Fibroblast of peridontal ligament (primary cell): ENCODE measurements around the gene OR10J4.
"Not testable (repeated sequence)": the region's sequence is repeated elsewhere in the genome, so short reads cannot be mapped to it uniquely, and the experiment has no call there.

ENCODE experiments used
- DNase-seq: peaks from one replicate; pipeline ENCODE4 v3.0.0-alpha.2; 2010; ENCODE audit errors: extremely low read depth

The OR10J4 gene

DNA sequence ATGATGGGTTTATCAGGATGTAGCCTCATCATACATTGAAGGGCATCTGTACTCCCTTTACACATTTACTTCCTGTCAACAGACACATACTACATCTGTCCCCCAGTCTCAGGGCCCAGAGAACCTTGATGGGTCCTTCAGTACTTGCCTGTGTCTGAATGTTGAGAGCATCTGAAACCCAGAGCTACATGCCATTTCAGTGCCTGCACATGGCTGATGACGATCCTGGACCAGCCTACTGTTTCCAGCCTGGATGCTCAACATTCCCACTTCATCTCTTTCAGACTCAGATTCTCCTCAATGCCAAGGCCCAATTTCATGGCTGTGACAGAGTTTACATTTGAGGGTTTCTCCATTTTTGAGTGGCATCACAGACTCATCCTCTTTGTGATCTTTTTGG lies at the start of gene OR10J4:
TSS of gene OR10J4 (plus strand) at position 301 of the 400 bp plus-strand sequence.
- no peak for DNase-seq

DNA sequence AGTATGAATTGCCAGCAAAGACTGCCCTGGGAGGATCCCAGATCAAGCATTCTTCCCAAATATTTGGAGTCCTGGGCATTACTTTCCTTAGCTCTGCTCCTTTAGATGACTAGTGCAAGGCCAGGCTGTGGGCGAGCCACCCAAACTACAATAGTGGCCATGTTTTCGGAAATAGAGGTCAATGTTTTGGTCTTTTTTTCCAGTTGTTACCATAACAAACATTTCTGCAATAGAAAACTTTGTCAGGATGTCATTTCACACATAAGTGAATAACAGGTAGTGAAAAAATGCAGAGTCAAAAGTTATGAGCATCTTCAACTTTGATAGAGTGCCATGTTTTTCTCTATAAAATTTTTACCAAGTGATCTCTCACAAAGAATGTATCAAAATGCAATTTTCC lies 25.2 kb upstream of the OR10J4 start:
- DNase-seq = no peak

DNA sequence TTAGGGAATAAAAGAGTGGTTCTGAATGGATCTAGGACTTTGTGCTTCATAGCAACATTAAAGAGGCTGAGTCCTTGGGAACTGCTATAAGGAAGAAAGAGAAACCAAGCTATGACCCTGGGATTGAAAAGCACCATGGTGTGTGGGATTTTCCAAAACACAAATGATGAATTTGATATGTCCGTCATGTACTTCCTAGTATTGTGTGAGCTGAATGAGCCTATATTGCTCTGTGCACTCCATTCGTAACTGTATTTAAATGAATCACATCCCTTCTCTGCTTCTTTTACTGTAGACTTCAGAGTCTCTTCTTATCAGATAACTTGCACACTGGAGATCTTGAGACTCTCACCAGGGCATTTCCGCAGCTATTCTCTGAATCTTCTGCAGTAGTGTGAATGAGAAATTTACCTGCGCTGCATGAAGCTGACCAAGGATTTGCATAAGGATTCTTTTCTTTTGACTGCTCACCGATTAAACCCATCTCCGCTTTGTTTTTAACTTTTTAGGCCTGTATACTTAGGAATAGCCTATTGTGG lies 23.1 kb upstream of the OR10J4 start:
- DNase-seq = no peak

DNA sequence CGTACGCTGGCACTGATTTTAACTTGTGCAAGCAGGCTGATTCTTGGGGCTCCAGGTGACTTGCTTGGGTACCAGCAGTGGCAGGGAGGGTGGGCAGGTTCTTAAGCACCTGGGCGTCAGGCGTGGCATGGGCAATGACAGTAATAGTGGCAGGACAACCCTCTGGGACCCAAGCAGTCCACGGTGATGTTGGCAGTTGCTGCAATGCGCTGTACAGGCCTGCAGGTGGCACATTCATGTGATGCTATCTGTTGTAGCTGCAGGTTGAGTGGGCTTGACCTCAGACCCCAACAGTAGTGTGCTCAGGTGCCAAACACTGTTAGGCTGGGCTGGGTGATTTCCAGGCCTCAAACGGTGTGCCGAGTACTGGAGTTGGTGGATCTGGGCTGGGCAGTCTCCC lies 10.2 kb upstream of the OR10J4 start:
- no peak for DNase-seq

DNA sequence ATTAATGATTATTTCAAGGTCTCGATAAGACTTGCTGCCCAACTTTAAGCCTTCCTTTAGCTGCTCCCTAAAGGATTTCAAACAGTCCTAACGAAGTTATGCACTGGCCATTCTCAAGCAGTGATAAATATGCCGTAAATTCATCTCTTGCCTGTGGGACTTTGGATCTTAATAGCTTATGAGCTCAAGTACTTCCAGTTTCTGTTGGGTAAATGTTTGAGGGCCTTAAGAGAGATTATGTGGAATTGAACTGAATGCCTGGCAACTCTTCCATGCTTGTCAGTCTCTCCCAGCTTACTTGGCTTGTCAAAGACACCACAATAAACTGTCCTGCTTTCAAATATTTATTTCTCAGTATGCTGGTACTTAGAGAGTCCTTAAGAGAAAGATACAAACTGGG lies 3.5 kb upstream of the OR10J4 start:
- DNase-seq = no peak

DNA sequence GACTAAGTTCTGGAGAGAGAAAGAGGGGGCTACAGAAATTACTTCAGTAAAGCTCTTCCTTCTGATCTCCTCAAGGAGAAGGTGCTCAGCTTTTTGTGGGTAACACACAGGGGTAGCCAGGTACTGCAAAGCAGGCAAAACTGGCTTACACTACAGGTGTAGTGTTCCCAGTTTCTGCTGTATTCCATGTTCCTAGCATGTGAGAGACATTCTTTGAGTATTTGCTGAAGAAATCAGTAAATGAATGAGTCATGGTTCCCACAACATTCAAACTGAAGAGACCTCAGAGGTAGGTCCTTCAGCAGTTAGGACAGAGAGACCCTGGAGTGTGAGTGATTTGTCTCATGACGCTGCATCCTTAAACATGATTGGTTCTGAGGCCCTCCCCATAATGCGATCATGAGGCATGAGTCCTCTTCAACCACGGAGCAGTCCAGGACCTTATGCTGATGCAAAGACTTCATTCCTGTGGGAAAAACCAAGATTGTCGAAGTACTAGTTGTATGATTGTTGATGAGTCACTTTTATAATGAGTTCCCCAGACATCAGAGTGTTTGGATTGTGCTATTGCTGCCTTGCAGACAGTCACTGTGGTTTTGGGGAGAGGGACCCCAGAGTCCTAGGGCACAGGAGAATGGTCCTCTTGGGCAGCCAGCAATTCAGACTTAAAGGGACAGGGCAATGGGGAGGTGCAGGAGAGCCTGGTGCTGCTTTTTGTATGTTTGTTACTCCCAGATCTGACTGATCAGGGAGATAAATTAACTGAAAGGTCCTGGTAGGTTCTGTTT lies 2.7 kb upstream of the OR10J4 start:
- no peak for DNase-seq

DNA sequence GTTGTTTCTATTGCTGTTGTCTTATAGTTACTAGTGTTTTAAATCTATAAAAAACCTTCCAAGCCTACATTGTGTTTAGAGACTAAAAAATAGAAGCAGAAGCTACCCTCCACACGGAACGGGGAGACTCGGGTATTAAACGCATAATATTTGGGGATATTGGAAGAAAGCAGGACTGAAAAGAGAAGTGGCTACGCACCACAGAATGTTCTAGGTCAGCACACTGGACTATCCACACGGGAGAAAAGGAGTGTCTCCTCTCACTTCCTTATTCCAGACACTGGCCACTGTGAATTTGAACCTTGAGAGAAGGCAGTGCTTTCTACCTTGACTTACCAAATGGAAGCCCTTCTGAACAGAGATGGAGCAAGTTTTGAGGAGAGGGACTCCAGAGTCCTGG lies 1.0 kb upstream of the OR10J4 start:
- no peak for DNase-seq

DNA sequence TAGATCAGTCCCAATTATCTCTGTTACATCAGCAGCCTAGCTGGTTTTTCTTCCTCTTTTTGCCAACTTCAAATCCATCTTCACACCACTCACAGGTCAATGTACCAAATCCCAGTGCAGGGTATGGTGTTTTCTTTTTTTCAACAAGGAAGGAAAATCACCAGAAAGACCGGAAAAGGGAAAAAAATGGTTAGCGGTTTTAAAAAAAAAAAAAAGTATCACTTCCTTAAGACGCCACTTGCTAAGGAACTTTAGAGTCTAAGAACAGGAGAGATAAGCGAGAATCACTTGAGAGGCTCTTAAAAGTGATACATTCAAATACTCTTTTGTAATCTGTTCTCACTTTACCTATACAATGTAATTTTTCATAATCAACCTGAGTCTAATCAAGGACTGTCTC lies 4.5 kb downstream of the OR10J4 start:
- DNase-seq = no peak

DNA sequence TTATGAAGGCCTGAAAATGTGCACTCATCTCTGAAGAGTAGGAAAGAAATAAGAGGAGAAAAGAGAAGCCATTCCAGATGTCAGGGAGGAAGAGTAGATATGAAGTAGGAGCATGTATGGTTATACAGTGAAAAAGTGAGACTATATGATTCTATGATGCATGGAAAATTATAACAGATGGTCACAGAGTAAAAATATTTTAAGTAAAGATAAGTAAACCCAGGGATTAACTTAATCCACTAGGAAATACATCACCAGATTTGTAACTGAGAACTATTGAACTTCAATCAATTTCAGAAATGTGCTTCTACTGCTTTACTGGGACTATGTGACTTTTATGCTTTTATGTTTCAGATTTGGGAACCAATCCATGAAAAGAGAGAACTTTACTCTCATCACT lies 7.4 kb downstream of the OR10J4 start, which contains the start of gene OR10J1:
TSS of gene OR10J1 (plus strand) at position 301 of the 400 bp plus-strand sequence. CDS start at position 371, 70 bp downstream.
- no peak for DNase-seq

DNA sequence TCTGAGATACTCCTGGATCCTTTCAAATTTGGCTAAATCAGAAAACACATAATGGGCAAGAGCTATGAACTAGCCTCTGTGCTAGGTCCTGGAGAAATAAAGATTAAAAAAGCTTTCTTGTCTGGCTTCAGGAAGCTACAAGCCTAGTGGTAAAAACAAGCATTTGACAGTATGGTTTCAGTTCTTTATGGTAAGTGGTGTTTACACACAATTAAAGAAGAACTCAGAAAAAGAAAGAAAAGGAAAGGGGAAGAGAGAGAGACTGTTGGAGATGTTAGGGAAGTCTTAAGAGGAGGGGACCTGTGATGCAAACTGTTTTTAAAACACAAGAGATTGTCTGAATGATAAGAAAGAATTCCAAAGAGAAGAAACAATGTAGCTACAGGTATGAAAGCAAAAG lies 9.4 kb downstream of the OR10J4 start:
- no peak for DNase-seq

DNA sequence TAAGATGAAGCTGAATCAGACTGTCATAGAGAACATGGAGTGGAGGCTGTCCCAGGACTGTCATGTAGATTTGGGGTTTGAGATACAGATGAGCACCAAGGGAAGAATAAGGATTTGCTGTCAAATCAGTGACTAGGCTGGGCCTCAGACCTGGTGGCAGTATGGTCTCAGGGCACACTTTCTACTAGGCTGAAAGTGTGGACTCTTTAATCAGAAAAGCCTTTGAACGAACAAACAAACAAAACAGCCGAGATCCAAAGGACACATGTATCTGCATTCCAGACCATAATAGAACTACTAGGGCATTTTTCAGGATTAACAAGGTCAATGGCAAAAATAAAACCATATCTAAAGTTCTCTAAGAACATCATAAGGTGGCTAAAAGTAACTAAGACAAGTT lies 10.4 kb downstream of the OR10J4 start:
- DNase-seq = no peak

DNA sequence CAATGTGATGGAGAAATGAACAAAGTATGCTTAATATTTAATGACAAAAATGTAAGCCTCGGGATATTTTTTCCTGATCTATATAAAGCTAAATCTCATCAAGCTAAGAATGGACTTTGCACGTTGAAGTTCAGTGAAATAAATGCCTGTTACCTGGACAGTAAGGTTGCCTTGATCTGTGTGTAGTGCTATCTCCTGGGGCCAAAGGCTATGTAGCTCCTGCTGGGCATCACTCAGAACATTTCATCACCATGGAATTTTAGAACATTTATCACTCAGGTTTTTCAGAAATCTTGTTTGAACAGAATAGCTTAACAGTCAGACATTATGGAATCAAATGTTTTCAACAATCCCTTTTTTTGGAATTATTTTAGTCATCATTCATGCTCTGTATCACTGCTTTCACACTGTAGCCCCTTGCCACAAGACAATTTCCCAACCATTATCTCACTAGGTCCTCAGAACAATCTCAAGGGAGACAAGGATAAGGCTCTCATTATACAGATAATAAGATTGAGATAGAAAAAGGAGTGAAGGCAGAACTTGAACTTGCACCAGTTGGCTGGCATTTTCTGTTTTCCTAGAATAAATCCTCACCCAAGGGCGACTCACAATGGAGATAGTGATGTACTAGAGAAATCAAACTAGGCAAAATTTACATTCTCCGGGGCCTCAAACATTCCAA lies 11.2 kb downstream of the OR10J4 start:
- DNase-seq = no peak

DNA sequence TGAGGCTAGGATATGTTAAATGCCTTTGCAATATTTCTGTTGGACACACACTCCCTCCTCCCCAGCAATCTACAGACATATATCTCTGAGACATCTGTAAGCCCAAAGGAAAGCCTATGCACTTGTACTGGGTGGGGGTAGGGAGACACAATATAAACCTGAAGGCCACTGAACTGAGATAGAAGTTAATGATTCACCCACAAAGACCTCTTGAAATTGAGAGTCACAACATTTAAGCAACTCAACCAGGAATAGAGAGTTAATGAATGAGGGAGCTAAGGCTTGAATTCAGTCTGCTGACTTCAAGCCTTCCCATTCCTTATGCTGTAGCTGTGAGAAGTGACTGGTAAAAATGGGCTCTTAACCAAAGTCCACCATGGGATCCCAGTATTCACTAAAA lies 12.5 kb downstream of the OR10J4 start:
- DNase-seq = no peak

DNA sequence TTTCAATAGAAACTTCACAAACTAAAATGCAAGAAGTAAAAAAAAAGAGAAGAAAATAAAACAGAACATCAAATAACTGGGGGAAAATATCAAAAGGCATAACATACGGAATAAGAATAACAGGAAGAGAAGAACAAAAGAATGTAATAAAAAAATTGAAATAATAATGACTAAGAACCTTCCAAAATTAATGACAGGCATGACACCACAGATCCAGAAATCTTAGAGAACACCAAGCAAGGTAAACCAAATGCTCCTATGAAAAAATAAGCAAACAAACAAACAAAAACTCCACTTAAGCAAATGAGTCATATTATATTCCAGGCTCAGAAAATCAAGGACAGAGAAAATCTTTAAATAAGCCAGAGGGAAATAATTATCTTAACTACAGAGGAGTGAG lies 16.2 kb downstream of the OR10J4 start:
- DNase-seq = no peak

DNA sequence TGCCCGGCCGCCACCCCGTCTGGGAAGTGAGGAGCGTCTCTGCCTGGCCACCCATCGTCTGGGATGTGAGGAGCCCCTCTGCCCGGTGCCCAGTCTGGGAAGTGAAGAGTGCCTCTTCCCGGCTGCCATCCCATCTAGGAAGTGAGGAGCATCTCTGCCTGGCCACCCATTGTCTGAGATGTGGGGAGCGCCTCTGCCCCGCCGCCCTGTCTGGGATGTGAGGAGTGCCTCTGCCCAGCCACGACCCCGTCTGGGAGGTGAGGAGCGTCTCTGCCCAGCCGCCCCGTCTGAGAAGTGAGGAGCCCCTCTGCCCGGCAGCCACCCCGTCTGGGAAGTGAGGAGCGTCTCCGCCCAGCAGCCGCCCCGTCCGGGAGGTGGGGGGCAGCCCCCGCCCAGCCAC lies 17.6 kb downstream of the OR10J4 start:
- DNase-seq = not testable (repeated sequence)

DNA sequence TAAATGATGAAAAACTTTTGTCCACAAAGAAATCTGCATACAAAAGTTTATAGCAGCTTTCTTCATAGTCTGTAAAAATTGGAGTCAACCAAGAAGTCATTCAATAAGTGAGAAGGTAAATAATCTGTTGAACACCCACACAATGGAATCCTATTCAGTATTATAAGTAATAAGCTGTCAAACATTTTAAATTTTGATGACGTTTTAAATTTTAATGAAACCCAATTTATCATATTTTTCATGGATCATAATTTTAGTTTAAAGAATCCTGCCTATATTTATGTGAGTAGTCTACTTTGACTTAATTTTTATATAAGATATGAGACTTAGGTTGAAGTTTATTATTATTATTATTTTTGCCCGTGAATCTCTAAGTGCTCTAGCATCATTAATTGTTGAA lies 27.5 kb downstream of the OR10J4 start:
- no peak for DNase-seq

DNA sequence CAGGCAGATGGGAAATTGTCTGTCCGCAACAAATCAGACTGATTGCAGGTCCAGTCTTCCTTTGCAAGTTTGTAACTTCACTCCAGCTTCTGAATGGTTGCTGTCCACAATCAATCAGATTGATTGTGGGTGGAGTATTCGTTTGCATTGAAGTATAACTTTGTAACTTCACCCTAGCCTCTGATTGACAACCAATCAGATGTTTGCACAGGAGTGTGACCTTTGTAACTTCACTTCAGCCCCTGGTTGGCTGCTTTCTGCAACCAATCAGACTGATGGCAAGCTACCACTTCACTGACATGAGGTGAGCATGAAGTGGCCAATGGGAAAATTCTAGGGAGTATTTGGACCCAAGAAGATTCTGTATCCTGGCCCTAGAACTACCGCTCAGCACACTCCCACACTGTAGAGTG lies 33.2 kb downstream of the OR10J4 start:
- no peak for DNase-seq

DNA sequence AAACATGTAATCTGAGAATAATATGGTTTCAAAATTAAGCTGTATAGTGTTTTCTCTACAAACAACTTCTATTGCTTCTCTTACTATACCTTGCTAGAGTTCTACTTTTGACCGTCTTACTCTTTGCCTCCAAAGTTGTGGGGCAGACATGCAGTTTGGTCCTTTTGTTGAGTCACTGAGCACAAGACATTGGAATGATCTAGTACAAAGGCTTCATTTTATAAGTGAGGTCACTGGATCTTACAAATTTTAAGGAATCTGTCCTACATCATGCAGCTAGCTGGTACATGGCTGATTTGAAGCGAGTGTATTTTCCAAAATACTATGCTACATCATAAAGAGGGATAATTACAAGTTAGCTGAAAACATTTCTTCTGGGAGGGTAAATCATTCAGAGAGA lies 36.3 kb downstream of the OR10J4 start:
- DNase-seq = no peak

DNA sequence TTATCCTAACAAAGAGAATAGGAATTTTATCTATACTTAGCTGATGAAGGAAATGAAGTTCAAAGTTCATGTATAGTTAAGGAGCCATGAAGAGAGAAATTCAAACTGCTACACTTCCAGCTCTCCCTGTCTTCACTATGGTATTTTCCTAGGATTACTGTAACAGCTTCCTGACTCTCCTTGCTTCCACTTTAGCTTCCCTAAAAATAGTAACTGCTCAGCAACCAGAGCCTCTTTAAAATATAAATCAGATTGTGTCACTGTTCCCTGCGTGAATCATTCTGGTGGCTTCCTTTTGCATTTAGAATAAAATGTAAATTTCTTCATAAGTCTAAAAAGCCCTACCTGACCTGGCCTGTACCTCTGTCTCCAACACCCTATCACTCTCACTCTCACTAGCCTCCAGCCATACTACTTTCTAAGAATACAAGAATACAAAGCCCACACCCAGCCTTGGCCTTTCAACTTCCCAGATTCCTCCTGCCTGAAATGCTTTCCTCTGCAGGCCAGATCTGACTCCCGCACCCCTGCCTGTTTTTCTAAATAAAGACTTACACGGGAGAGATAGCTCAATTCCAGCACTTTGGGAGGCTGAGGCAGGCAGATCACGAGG lies 38.0 kb downstream of the OR10J4 start:
- DNase-seq = no peak

DNA sequence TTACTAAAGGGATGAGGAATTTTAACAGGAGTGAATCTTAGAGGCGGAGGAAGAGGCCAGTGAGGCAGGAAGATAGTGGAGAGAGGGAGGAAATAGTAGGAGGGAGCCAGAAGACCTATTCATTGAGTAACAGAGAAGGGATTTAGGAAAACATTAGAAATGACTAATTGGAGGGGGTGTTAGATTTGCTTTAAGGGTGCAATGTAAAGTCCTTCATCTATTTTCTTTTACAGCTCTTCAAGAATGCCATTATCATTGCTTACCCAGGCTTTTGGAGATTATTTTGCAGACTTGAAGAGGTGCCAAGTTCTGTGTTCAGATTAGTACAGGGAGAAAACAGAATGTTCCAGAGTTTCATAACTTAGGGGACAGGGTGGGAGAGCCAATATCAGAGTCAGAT lies 41.3 kb downstream of the OR10J4 start:
- no peak for DNase-seq

DNA sequence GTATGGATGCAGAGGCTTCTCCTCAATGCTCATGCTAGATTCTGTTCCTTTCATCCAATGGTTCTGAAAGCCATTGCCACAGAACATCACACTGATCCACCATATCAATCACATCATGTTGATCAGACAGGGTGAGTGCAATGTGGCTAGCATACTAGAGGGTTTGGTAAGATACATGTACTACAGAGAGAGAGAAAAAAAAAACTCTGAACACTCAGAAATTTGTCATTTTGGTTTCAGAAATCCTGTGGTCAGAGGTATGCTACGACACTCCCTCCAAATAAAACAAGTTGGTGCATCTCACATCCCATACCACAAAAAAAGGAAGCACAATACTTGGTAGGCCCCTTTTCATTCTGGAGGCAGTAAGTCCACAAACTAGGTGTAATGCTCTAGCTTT lies 42.9 kb downstream of the OR10J4 start:
- no peak for DNase-seq
